ENCODE measurements around the gene SUGCT.

- TF ChIP-seq CTCF (conservative IDR thresholded peaks at IDR 0.05 in 1 of 2, IDR thresholded peaks at IDR 0.05 in 1 of 2; ENCODE audit: extremely low read depth in 1 of 2, insufficient read depth in 1 of 2, low read depth in 1 of 2, low read length in 2 of 2) (no peak), EZH2 (IDR thresholded peaks at IDR 0.05; ENCODE audit: borderline replicate concordance, low read length) (no peak)
Measured at GRCh38 chr7:40742270-40742669, 607.5 kb downstream of the SUGCT start.
